Stomach (tissue), 9 donors: ENCODE measurements around the gene PLEKHO1. TPM values are rescaled to one million over a fixed set of nuclear protein-coding genes. Genes with fewer than 3 reads are reported as not detected.

Experiments
- DNase-seq, 2 donors: peaks; one replicate each; pipeline versions ENCODE4 v3.0.0 to v3.0.0-alpha.2; 2013 to 2019
- H3K27ac ChIP-seq, 5 donors: fragments of 200-600 bp in 4 of 5; sonication (generic) in 4 of 5; one replicate each; pipeline ENCODE4 v1.5.1; 2013 to 2019; ENCODE audit warnings: mild to moderate bottlenecking in 1 of 5, moderate library complexity in 1 of 5
- H3K27me3 ChIP-seq, 3 donors: fragments of 200-600 bp; sonication (generic); one replicate each; pipeline ENCODE4 v1.5.1; 2017 to 2019; ENCODE audit warnings: mixed run types in 1 of 3
- H3K36me3 ChIP-seq, 4 donors: fragments of 200-600 bp; sonication (generic); 1 replicate in 3 of 4; 2 replicates in 1 of 4; pipeline ENCODE4 v1.5.1; 2016 to 2019
- H3K4me1 ChIP-seq, 4 donors: fragments of 200-600 bp; sonication (generic); one replicate each; pipeline ENCODE4 v1.5.1; 2016 to 2019
- H3K4me3 ChIP-seq, 4 donors: fragments of 200-600 bp; sonication (generic) in 3 of 4; one replicate each; pipeline ENCODE4 v1.5.1; 2016 to 2019; ENCODE audit warnings: mild to moderate bottlenecking in 1 of 4
- H3K9me3 ChIP-seq, 4 donors: fragments of 200-600 bp; sonication (generic); one replicate each; pipeline ENCODE4 v1.5.1; 2016 to 2019
- EP300 ChIP-seq: sonication (generic); formaldehyde crosslinking; IDR thresholded peaks from one replicate; pipeline ENCODE4 v1.6.1; 2017; ENCODE audit warnings: antibody characterized with exemption
- POLR2A ChIP-seq, 4 donors: fragments of 450-650 bp; IDR thresholded peaks; one replicate each; pipeline ENCODE4 v1.6.1; 2016; ENCODE audit warnings: antibody characterized with exemption in 4 of 4, control low read depth in 2 of 4, mild to moderate bottlenecking in 1 of 4, moderate library complexity in 1 of 4
- POLR2AphosphoS5 ChIP-seq, 3 donors: sonication (generic); formaldehyde crosslinking; IDR thresholded peaks; one replicate each; pipeline ENCODE4 v1.6.1; 2016; ENCODE audit warnings: antibody characterized with exemption in 3 of 3
- WGBS, 5 donors: extraction: QIAGEN DNeasy Blood & Tissue Kit in 3 of 5; methylation state at CpG; one replicate each; pipeline versions ENCODE4 v1.1.5 to v1.1.7; 2013 to 2018; 5-methylcytosine and 5-hydroxymethylcytosine counted together
- intact Hi-C: fragments of 100-400 bp; cut with DNase I; formaldehyde crosslinking; loops from one replicate; pipeline ENCODE4 v1.15.1; 2023; ENCODE audit warnings: low total_unique reads
- polyA plus RNA-seq, 3 donors: library from polyadenylated mRNA; stranded (reverse); fragments of 200-250 nt; gene quantifications; one replicate each; pipeline ENCODE4 v1.2.3, GENCODE V29; 2013
- total RNA-seq, 5 donors: library from RNA; depleted of rRNA; stranded (reverse); fragments of >200 nt; gene quantifications; one replicate each; pipeline versions ENCODE4 v1.1.0 to v1.2.3, GENCODE V29; 2014 to 2016
- TF ChIP-seq, protein P1 (sequence below), 7 experiments: fragments of 450-650 bp in 4 of 7; fragments of 200-600 bp in 3 of 7; sonication (generic) in 3 of 7; IDR thresholded peaks; one replicate each; pipeline ENCODE4 v1.5.1; 2016 to 2019; ENCODE audit warnings: antibody characterized with exemption in 7 of 7, control low read depth in 2 of 7, mild to moderate bottlenecking in 1 of 7
- donor health status: healthy with polysubstance abuse.
- donor health status: Bipolar disorder and iron deficiency.
- donor health status: healthy.

Gene PLEKHO1
- total and polyA plus RNA-seq, 8 donors, result 34.6 to 254 (median 64.1) TPM

- Histone ChIP-seq H3K9me3 (no peaks in the 10 kb centered on the region), H3K4me3 (no peak overlapping the region), H3K4me1 (no peaks in the 10 kb centered on the region), H3K27ac (peak overlapping the region in 4 of 5 donors; percentile 9 to 49 (median 35)), H3K27me3 (no peaks in the 10 kb centered on the region), H3K36me3 (peaks cover 0 to 42% (median 15%) of the 10 kb centered on the region in 4 donors)
- DNase-seq, result peak in 1 of 2 donors; percentile 8
- no peak for TF ChIP-seq POLR2AphosphoS5 (IDR thresholded peaks at IDR 0.05)
- no peak for TF ChIP-seq EP300
- TF ChIP-seq, protein P1, sequence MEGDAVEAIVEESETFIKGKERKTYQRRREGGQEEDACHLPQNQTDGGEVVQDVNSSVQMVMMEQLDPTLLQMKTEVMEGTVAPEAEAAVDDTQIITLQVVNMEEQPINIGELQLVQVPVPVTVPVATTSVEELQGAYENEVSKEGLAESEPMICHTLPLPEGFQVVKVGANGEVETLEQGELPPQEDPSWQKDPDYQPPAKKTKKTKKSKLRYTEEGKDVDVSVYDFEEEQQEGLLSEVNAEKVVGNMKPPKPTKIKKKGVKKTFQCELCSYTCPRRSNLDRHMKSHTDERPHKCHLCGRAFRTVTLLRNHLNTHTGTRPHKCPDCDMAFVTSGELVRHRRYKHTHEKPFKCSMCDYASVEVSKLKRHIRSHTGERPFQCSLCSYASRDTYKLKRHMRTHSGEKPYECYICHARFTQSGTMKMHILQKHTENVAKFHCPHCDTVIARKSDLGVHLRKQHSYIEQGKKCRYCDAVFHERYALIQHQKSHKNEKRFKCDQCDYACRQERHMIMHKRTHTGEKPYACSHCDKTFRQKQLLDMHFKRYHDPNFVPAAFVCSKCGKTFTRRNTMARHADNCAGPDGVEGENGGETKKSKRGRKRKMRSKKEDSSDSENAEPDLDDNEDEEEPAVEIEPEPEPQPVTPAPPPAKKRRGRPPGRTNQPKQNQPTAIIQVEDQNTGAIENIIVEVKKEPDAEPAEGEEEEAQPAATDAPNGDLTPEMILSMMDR (IDR thresholded peaks at IDR 0.05), result no peak
- TF ChIP-seq POLR2A (IDR thresholded peaks at IDR 0.05), result no peak
- intact Hi-C loops, result no loop called here
- 75 to 86% (median 81%) methylated on average over 3 of the region's 3 CpGs for WGBS, 5 donors
Observed at GRCh38 chr1:150109586-150109985, 40.1 kb upstream of the PLEKHO1 start.

GRCh38 chr1:150110116-150110515 lies 39.6 kb upstream of the PLEKHO1 start:
- WGBS, 5 donors, result 62 to 86% (median 77%) methylated on average over 2 of the region's 2 CpGs
- H3K4me3 ChIP-seq, result no peak overlapping the region
- no peak for DNase-seq
- H3K36me3 ChIP-seq, result peaks cover 0 to 42% (median 17%) of the 10 kb centered on the region in 4 donors
- peak overlapping the region in 4 of 5 donors; percentile 32 to 57 (median 46) for H3K27ac ChIP-seq
- H3K27me3 ChIP-seq, result no peaks in the 10 kb centered on the region
- intact Hi-C loops, result no loop called here
- H3K9me3 ChIP-seq, result peaks cover 0 to 4% (median 0%) of the 10 kb centered on the region in 4 donors
- no peaks in the 10 kb centered on the region for H3K4me1 ChIP-seq
- TF ChIP-seq POLR2A (IDR thresholded peaks at IDR 0.05), result no peak
- TF ChIP-seq, protein P1 (IDR thresholded peaks at IDR 0.05), result no peak
- TF ChIP-seq EP300, result no peak
- no peak for TF ChIP-seq POLR2AphosphoS5 (IDR thresholded peaks at IDR 0.05)

GRCh38 chr1:150111670-150112069 lies 38.0 kb upstream of the PLEKHO1 start:
- TF ChIP-seq POLR2AphosphoS5 (IDR thresholded peaks at IDR 0.05), result no peak
- TF ChIP-seq EP300, result no peak
- TF ChIP-seq, protein P1 (IDR thresholded peaks at IDR 0.05), result no peak
- TF ChIP-seq POLR2A (IDR thresholded peaks at IDR 0.05), result no peak
- Histone ChIP-seq H3K27ac (peak overlapping the region in 2 of 5 donors; percentile 49 to 57), H3K9me3 (peaks cover 0 to 6% (median 0%) of the 10 kb centered on the region in 4 donors), H3K4me3 (no peak overlapping the region), H3K4me1 (no peaks in the 10 kb centered on the region), H3K27me3 (no peaks in the 10 kb centered on the region), H3K36me3 (peaks cover 0 to 48% (median 17%) of the 10 kb centered on the region in 4 donors)
- no peak for DNase-seq
- WGBS, 5 donors, result 33 to 49% (median 41%) methylated on average over 5 of the region's 5 CpGs
- intact Hi-C loops, result no loop called here

DNA sequence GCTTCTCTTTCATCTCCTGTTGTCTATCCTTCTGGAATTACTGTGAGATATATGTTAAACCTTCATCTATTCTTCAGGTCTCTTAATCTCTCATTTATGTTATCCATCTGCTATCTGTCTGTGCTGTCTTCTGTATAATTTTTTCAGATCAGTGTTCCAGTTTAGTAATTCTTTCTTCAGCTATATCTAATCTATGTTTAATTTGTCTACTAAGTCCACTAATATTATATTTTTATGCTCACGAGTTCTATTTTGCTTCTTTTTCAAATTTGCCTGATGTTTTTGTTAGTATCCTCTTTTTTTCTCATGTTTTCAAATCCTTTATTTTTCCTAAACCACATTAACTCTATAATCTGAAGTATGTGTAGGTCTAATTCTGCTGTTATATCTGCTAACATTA lies 34.6 kb upstream of the PLEKHO1 start:
- intact Hi-C loops, result no loop called here
- 93 to 98% (median 96%) methylated on average over 1 of the region's 1 CpG for WGBS, 5 donors

More for the DNA sequence above, 34.6 kb upstream of the PLEKHO1 start:
- H3K4me1 ChIP-seq, result no peaks in the 10 kb centered on the region
- peaks cover 0 to 6% (median 0%) of the 10 kb centered on the region in 4 donors for H3K9me3 ChIP-seq
- TF ChIP-seq, protein P1 (IDR thresholded peaks at IDR 0.05), result no peak
- TF ChIP-seq POLR2AphosphoS5 (IDR thresholded peaks at IDR 0.05), result no peak
- TF ChIP-seq POLR2A (IDR thresholded peaks at IDR 0.05), result no peak
- TF ChIP-seq EP300, result no peak
- no peak for DNase-seq
- H3K27me3 ChIP-seq, result no peaks in the 10 kb centered on the region
- no peak overlapping the region for H3K27ac ChIP-seq
- H3K36me3 ChIP-seq, result peaks cover 0 to 48% (median 18%) of the 10 kb centered on the region in 4 donors
- H3K4me3 ChIP-seq, result no peak overlapping the region
